Activated CD8-positive, alpha-beta memory T cell treated with anti-CD3 and anti-CD28 coated beads for 48 hours (primary cell): Measurements from ENCODE around the gene GAL3ST3.
"Not testable (repeated sequence)": the region's sequence is repeated elsewhere in the genome, so short reads cannot be mapped to it uniquely, and the experiment has no call there.

ENCODE experiments used
- DNase-seq, 3 experiments: peaks; one replicate each; pipeline ENCODE4 v3.0.0-alpha.2; 2020; ENCODE audit warnings: low read depth in 2 of 3, low spot score in 2 of 3

Gene GAL3ST3, protein sequence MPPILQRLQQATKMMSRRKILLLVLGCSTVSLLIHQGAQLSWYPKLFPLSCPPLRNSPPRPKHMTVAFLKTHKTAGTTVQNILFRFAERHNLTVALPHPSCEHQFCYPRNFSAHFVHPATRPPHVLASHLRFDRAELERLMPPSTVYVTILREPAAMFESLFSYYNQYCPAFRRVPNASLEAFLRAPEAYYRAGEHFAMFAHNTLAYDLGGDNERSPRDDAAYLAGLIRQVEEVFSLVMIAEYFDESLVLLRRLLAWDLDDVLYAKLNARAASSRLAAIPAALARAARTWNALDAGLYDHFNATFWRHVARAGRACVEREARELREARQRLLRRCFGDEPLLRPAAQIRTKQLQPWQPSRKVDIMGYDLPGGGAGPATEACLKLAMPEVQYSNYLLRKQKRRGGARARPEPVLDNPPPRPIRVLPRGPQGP

DNA sequence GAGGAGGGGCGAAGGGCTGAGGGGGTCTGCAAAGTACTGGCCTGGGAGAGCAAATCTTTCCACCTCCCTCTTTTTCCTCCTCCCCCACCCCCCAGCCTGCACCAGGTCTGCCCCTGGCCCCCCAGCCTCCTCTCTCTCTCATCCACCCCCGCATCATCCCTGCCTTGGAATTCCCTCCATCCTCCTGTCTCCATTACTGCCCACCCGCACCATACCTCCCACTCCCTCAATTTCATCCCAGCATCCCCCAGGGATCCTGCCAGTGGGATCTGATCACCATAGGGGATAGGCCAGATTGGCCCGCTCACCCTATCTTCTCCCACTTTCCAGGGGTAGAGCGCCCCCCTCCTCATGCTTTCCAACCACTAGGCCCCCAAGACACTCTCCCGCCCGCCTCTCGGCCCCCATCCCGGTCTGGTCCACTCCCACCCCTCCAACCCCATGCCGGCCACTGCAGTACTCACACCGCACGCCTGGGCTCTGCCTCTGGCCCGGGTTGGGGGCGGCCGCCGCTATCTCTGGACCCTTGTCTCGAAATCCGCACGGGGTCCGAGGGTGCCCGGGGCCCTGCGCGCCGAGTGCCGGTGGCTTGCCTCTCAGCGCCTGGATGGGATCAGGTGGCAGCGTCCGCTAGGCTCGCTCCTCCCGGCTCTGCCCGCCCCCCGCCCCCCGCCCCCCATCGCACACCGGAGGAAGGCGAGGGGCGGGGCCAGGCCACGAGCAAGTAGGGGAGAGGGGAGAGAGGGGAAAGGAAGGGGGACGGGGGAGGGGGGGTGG lies at the start of gene GAL3ST3:
TSS of gene GAL3ST3 (minus strand) at position 615 of the 777 bp plus-strand sequence. CDS start 3,746 bp downstream, outside the sequence.
- no peak for DNase-seq

DNA sequence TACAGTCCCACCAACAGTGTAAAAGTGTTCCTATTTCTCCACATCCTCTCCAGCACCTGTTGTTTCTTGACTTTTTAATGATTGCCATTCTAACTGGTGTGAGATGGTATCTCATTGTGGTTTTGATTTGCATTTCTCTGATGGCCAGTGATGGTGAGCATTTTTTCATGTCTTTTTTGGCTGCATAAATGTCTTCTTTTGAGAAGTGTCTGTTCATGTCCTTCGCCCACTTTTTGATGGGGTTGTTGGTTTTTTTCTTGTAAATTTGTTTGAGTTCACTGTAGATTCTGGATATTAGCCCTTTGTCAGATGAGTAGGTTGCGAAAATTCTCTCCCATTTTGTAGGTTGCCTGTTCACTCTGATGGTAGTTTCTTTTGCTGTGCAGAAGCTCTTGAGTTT lies 43.2 kb upstream of the GAL3ST3 start:
- DNase-seq, result not testable (repeated sequence)

DNA sequence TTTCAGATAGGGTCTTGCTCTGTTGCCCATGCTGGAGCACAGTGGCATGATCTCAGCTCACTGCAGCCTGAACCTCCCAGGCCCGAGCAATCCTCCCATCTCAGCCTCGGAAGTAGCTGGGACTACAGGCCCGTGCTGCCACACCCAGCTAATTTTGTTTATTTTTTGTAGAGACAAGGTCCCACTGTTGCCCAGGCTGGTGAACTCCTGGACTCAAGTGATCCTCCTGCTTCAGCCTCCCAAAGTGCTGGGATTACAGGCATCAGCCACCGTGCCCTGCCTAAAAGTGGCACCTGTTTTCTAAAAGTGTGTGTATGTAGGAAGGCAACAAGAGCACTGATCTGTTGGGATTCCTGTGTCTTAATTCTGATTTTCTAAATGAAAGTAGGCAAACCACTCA lies 41.3 kb upstream of the GAL3ST3 start:
- DNase-seq, result no peak

DNA sequence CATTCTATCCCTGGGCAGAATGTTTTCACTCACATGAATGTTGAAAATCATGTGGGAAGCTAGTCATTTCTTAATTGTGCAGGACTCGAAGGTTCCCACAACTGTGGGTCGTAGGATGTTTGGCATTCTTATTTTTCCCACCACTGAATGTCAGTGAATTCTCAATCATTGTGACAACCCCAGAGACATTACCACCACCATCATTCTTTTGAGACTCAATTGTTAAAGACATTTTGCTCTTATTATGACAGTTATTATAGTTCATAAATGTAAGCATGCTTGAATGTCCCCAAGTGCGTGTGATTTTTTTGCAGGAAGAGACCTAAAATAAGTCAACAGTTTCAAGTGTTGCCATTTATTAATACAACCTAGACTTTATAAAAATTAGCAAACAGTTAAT lies 40.1 kb upstream of the GAL3ST3 start:
- no peak for DNase-seq

DNA sequence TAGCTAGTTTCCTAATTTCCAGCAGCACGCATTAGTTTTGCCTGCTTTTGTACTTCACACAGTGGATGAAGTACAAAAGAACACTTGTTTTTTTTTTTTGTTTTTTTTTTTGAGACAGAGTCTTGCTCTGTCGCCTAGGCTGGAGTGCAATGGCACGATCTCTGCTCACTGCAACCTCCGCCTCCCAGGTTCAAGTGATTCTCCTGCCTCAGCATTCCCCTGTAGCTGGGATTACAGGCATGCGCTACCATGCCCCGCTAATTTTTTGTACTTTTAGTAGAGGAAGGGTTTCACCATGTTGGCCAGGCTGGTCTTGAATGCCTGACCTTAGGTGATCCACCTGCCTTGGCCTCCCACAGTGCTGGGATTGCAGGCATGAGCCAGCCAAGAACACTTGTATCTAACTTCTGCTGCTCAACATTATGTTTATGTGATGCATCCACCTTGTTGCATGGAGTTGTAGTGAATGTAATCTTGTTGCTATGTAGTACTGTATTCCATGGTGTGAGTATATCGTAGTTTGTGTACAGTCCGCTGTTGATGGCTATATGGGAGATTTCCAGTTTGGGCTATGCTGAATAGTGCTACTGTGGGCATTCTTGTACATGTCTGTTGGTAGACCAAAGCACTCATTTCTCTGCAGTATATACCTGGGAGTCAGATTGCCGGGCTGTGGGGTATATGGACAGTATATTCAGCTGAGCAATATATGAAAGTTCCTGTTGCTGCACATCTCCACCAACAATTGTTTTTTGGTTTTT lies 38.4 kb upstream of the GAL3ST3 start:
- DNase-seq, result no peak

DNA sequence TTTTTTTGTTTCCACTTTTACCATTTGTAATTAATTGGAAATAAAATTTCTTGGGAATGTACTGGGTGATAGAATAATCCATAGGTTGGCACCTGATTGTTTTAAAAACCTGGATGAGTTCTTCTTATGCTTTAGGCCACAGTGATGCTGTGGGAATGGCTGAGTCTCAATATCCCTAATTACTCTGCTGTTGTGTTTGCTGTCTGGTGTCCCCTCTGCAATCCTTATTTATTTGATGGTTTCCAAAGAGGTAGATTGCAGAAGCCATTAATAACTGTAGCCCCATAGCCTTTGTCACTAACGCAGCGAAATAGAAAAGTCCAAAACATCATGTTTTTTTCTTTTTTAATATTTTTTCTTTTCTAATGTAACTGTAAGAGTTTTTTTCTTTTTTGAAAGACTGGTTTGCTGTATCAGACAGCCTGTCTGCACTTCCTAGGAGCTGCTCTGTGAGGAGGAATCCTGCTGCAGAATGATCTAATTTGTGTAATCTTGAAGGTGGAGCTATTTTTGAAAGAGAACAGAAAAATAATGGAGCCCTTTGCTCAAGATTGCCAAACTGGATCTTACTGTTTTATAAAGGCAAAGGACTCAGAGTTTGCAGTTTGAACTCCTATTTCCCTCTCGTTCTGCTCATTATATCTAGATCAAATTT lies 36.0 kb upstream of the GAL3ST3 start:
- no peak for DNase-seq

DNA sequence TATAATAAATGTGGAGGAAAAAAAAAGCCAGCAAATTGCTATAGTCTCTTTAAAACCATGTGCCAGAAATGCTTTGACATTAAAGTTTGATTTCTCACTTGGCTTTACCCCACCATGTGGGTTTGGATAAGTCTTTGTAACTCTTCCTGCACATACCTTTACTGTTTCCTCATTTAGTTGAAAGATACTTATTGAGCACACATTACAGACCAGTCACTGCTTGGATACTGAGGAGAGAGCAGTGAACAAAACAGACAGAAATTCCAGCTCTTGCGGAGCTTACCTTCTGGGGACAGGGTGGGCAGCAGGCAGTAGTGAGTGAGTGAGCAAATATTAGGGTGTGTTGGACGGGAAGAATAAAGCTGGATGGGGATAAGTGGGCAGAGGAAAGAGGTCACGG lies 34.8 kb upstream of the GAL3ST3 start:
- DNase-seq, result no peak

DNA sequence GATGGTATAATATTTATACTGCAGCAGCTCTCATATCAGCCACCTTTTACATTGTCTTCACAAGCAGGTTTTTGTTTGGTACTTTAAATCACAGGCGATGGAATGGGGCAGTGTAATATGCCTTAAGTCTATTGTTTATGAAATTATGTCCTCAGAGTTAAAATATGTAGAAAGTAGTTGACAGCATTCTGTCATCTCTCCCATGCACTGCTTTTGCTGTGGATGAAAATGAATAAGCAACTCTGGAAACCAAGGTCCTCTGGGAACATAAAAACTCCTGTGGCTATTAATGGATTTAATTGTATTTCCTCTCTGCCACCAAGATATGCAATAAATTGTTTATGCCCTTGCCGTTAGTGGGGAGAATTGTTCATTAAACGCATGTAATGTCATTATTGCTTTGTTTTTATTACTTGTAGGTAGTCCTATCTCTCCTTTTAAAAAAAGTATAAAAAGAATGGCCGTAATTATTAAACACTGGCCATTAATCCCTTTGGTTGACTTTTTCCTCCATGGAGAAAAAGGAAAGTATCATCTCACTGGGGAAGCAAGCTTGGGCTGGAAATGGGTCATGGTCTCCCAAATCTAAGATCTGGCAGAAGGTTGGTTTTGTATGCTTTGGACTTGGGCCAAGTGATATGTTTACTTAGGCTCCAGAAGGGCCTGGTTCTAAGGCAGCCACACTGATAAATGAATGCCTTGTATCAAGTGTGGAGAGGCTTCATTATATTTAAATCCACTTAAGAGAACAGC lies 34.2 kb upstream of the GAL3ST3 start:
- DNase-seq, result no peak

DNA sequence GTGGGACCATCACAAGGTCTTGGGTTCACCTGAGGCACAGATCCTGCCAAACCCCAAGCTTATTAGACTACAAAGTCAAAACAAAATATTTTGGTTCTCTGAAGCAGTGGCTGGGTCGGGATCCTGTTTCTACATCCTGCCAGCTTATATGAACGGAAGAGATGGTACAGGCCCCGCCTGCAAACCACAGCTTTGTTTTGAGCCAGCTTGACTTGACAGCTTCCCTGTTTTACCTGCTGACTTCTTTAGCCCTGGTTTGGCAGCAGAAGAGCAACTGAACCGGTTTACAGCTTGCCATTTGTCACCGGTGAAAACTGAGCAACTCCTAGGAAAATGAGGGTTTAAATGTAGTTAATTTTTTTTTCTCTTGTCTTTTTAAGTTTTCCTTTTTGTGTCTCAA lies 32.5 kb upstream of the GAL3ST3 start:
- DNase-seq, result peak in 1 of 3 experiments; percentile 36

DNA sequence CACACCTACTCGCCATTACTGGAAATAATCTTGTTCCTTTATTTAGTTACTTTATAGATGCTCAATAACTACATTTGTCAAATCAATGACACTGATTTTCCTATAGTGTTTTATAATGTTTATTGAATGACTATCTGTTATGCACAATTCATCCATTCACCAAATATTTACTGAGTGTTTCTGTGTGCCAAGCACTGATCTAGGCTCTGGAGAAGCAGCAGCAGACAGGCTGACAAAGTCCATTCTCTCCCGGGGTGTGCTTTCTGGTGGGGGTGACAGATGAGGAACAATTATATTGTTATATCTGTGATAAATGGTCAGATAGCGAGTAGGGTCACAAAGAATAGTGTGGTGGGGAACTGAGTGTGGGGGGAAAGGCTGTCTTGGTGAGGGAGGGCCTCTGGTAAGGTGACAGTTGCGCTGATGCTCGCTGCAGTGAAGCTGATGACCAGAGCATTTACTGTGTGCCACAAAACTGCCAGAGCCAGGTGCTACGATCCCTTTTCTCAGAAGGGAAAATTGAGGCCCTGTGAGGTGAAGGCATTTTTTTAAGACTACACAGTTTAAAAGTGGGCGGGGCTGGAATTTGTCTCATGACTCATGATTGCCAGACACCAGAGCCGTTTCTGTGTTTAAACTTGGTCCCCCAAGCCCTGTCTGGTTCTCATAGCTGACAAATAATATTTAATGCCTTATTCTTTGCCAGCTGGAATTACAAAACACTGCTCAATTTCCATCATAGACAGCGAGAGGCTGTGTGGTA lies 31.3 kb upstream of the GAL3ST3 start:
- DNase-seq, result no peak

DNA sequence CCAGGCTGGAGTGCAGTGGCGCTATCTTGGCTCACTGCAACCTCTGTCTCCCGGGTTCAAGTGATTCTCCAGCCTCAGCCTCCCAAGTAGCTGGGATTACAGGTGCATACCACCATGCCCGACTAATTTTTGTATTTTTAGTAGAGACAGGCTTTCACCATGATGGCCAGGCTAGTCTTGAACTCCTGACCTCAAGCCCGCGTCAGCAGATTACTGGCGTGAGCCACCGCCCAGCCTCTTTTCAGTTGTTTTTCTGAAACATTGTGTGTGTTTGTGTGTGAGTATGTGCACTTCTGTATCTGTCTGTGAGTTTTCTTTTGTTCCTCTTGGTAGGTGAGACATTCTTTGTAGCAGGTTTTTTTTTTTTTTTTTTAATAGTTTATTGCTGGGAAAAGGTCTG lies 30.0 kb upstream of the GAL3ST3 start:
- DNase-seq, result not testable (repeated sequence)

DNA sequence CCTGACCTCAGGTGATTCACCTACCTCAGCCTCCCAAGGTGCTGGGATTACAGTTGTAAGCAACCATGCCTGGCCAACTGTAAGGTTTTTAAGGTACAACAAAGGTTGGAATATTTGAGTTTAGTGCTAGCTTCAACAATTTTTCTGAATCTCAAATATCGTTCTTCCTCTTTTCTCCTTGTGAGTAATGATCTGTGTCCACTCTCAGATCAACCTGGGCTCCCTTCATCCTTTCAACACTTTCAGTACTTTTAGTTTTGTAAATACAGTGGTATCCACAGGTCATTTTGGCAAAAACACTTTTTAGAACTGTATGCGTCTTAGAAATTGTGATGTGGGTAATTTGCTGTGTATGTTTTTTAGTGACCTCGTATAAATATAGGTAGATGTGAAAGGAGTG lies 29.0 kb upstream of the GAL3ST3 start:
- DNase-seq, result no peak

DNA sequence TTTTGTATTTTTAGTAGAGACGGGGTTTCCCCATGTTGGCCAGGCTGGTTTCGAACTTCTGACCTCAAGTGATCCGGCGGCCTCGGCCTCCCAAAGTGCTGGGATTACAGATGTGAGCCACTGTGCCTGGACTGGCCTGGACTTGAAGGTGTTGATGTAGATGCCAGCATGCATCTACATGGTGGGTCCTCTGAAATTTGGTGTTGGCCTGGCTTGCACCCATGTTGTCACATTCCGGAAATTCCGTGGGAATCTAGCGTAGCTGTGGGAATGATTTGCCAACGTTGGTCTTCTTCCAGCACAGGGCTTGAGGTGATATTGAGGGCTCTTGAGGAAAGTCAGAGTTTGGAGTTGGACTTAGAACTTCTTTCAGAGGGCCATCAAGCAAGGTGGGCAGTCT lies 27.6 kb upstream of the GAL3ST3 start:
- no peak for DNase-seq

DNA sequence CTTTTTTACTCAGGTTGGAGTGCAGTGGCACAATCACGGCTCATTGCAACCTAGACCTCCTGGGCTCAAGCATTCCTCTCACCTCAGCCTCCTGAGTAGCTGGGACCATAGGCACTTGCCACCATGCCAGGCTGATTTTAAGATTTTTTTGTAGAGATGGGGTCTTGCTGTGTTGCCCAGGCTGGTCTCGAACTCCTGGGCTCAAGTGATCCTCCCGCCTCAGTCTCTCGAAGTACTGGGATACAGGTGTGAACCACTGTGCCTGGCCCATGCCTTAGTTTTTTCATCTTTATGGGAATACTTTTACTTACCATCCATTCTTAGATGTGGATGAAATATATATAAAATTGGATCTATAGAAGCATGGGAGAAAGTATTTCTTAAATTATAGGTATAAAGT lies 26.3 kb upstream of the GAL3ST3 start:
- DNase-seq, result no peak

DNA sequence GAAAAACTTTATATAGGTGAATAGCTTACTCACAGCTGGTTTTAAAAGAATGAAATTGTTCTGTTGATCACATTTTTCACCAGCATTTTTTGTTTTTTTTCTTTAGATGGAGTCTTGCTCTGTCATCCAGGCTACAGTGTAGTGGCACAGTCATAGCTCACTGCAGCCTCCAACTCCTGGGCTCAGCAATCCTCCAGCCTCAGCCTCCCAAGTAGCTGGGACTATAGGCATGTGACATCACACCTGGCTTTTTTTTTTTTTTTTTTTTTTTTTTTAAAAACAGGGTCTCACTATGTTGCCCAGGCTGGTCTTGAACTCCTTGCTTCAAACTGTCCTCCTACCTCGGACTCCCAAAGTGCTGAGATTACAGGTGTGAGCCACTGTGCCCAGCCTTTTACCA lies 24.7 kb upstream of the GAL3ST3 start:
- no peak for DNase-seq

DNA sequence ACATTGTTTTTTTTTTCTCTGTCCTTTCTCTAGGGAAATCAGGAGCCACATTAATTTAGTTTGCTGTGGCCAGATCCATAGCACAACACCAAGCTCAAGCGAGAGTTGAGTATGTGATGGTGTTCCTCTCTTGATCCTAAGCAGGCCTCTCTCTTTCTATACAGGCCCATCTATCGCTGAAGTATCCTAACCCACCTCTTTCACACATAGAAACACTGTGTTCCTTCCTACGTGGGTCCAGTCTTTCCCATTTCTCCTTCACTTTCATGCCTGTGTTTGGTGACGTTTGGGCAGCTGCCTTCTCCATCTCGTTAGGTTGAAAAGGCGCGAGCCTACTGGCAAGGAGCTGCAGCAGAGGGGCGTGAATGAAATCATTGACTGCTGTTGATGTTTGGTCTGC lies 23.6 kb upstream of the GAL3ST3 start:
- DNase-seq, result no peak

DNA sequence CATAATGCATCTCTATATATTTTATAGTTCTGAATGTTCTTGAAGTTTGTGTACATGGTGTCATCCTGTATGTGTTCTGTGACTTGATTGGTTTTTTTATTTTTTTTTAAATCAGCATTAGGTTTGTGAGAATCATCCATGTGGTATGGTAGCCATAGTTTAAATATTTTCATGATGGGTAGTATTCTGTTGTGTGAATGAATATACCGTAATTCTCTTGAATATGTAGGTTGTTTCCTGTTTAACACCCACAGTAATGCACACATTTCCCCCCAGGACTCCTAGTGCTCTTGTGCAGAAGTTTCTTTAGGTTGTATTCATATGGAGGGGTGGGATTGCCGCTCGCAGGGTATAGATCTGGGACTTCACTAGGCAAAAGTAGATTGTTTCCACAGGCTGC lies 23.1 kb upstream of the GAL3ST3 start:
- no peak for DNase-seq

DNA sequence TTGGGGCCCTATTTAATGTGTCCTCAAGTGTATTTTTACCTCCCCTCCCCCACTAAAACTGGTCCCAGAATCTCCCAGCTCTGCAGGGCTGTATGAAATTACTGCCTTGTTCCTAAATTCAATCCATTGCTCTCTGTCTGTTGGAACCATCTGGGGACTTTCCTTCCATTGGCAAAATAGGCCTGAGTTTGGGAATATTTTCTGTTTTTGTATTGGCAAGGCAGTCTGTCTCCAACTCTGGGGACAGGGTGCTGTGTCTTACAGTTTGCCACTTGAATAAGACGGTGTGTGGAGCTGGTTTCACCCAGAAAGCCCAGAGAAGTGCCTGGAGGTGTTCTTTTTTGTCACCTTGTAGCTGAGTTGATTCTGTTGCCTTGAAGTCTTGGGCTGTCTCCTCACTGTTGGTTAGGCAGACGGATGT lies 22.4 kb upstream of the GAL3ST3 start:
- DNase-seq, result no peak

DNA sequence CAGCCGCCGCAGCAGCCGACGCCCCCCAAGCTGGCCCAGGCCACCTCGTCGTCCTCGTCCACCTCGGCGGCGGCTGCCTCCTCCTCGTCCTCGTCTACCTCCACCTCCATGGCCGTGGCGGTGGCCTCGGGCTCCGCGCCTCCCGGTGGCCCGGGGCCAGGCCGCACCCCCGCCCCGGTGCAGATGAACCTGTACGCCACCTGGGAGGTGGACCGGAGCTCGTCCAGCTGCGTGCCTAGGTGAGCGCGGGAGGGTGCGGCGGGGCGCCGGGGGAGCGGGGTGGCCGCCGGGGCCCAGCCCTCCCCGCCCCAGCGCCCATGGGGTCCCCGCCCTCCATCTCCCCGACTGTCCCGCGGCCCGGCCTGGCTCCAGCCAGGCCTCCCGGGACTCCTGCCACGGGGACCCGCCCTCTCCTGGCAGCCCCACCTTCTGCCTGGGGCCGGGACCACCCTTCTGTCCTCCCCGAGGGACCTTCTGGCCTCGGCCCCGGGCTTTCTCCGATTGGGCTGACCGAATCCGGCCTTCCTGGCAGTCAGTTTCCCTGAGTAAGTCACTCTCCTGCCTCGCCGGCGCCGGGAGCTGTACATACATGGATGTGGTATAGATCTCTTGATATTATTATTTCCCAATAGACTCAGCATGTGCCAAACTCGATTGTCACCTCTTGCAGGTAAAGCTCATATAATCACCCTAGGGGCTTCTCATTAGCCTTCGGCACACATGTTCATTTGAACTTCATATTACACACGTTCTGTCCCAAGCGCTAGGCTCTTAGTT lies 21.8 kb upstream of the GAL3ST3 start:
- no peak for DNase-seq
